ENCODE data around the gene KCNH3. TPM values are rescaled to one million over a fixed set of nuclear protein-coding genes. Genes with fewer than 3 reads are reported as not detected.
"Not testable (repeated sequence)": the region's sequence is repeated elsewhere in the genome, so short reads cannot be mapped to it uniquely, and the experiment has no call there.

Gene KCNH3
- total RNA-seq, 2 experiments from 2014 or later, result 8.0 to 9.1 TPM

GRCh38 chr12:49604856-49605255 lies 66.0 kb downstream of the KCNH3 start:
- ATAC-seq (no peak), DNase-seq (no peak)
- Mint-ChIP-seq H3K4me3 (no peak overlapping the region), H3K36me3 (ENCODE audit: low read depth) (no peaks in the 10 kb centered on the region), H3K27ac (no peak overlapping the region), H3K4me1 (ENCODE audit: low read depth) (peaks cover 2% of the 10 kb centered on the region), H3K27me3 (peaks cover 4% of the 10 kb centered on the region), H3K9me3 (no peaks in the 10 kb centered on the region)
- intact Hi-C loops (cut with micrococcal nuclease), result no loop called here
- ChIA-PET POLR2A (interaction anchor here (1.0 to 1.4 kb wide), 2 partner anchors 18 to 34 kb away, joined by 3 to 4 read pairs; no protein-coding TSS in a partner anchor), CTCF (interaction anchor here (1.3 to 2.8 kb wide), 3 partner anchors 19 to 51 kb away, joined by 3 to 16 read pairs (median 3); no protein-coding TSS in a partner anchor)
- TF ChIP-seq CTCF (IDR thresholded peaks at IDR 0.05), result no peak

- H3K4me3 Mint-ChIP-seq; ATAC-seq; H3K36me3 Mint-ChIP-seq (ENCODE audit: low read depth); DNase-seq; H3K4me1 Mint-ChIP-seq (ENCODE audit: low read depth); H3K9me3 Mint-ChIP-seq; H3K27ac Mint-ChIP-seq; intact Hi-C loops (cut with micrococcal nuclease); H3K27me3 Mint-ChIP-seq: not testable (repeated sequence)
- ChIA-PET CTCF (interaction anchor here (2.8 kb wide), 1 partner anchor 25 kb away, joined by 16 read pairs; no protein-coding TSS in a partner anchor), POLR2A (interaction anchor here (1.0 to 1.4 kb wide), 2 partner anchors 17 to 33 kb away, joined by 3 to 4 read pairs; no protein-coding TSS in a partner anchor)
Observed at GRCh38 chr12:49605539-49605938, 66.7 kb downstream of the KCNH3 start, which contains the start of gene FAM186B. TSS of gene FAM186B (minus strand) at chr12:49605639. CDS start at chr12:49605477, 162 bp downstream.

Other genes with a start within 250 kb of the KCNH3 start
- not detected for gene PRPH, start 243.9 kb upstream of the KCNH3 start, total RNA-seq
- gene TROAP, start 215.8 kb upstream of the KCNH3 start, total RNA-seq, result 10 to 100 TPM; 46.6 to 52.6 TPM
- not detected for gene C1QL4, start 201.8 kb upstream of the KCNH3 start, total RNA-seq
- under 1 TPM in 1 of 2 experiments, not detected in 1; 0.14 TPM for gene DNAJC22, start 192.1 kb upstream of the KCNH3 start, total RNA-seq
- gene SPATS2, start 171.6 kb upstream of the KCNH3 start, total RNA-seq, result 10 to 100 TPM in 1 of 2 experiments, 1 to 10 TPM in 1; 9.2 to 10.8 TPM
- 10 to 100 TPM; 57.1 to 61.1 TPM for gene MCRS1, start 29.1 kb downstream of the KCNH3 start, total RNA-seq
- not detected for gene FAM186B, start 66.6 kb downstream of the KCNH3 start, total RNA-seq
- 1 to 10 TPM; 4.9 to 5.6 TPM for gene PRPF40B, start 84.5 kb downstream of the KCNH3 start, total RNA-seq
- gene FMNL3, start 168.4 kb downstream of the KCNH3 start, total RNA-seq, result 10 to 100 TPM; 22.8 to 23.5 TPM
- gene TMBIM6, start 202.5 kb downstream of the KCNH3 start, total RNA-seq, result 100 to 1,000 TPM; 437 to 443 TPM

Data from activated CD8-positive, alpha-beta T cell treated with anti-CD3 and anti-CD28 coated beads for 36 hours (primary cell).